Ectodermal cell (in vitro differentiated cells): ENCODE data around the gene HDAC7.

Experiments
- H3K27ac ChIP-seq: 2 replicates; pipeline ENCODE4 v1.7.0; 2013; ENCODE audit warnings: mild to moderate bottlenecking, low read depth, low read length; ENCODE audit not compliant: insufficient read depth, poor library complexity, severe bottlenecking
- H3K27me3 ChIP-seq: 2 replicates; pipeline ENCODE4 v1.7.0; 2013; ENCODE audit warnings: mild to moderate bottlenecking, low read length; ENCODE audit not compliant: insufficient read depth, control insufficient read depth, poor library complexity, severe bottlenecking
- H3K36me3 ChIP-seq: one replicate; pipeline ENCODE4 v1.7.0; 2013; ENCODE audit warnings: low read length; ENCODE audit not compliant: control insufficient read depth, insufficient read depth
- H3K4me1 ChIP-seq: one replicate; pipeline ENCODE4 v1.7.0; 2013; ENCODE audit warnings: low read length; ENCODE audit not compliant: control insufficient read depth, insufficient read depth
- H3K4me3 ChIP-seq: 2 replicates; pipeline ENCODE4 v1.7.0; 2013; ENCODE audit warnings: low read depth, low read length, control low read depth; ENCODE audit not compliant: insufficient read depth
- H3K9me3 ChIP-seq: 2 replicates; pipeline ENCODE4 v1.7.0; 2013; ENCODE audit warnings: mild to moderate bottlenecking, low read length, moderate library complexity; ENCODE audit not compliant: control insufficient read depth
- WGBS, 2 experiments: methylation state at CpG; one replicate each; pipeline ENCODE4 v1.1.7; 2013; ENCODE audit warnings: missing lambda C conversion rate in 2 of 2; 5-methylcytosine and 5-hydroxymethylcytosine counted together

Gene HDAC7

DNA sequence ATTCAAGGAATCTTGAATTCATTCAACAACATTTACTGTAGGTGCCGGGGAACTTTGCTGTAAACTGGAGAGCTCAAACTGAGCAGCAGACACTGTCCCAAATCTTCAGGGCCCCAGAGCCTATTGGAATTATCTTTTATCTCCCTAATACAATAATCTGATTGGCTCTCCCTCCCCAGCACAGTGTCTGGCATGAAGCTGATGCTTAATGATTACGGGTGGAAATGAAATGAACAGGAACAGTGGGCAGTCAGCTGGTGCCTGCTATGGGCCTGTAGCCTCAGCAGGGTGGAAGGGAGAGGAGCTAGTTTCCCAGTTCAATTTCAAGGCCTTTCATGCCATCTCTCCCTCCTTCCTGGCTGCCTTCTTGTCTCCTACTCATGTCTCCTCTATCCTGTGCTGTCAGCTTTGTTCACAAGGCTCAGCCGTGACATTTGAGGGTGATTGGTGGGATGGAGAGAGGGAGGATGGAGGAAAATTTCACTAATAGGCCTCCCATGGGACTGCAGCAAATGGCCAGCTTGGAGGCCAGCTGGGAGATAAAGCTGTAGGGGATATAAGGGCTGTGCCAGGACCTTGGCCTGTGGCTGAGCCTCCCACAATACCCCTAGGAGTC lies 56.7 kb downstream of the HDAC7 start:
- Histone ChIP-seq H3K27me3 (peaks cover 11% of the 10 kb centered on the region), H3K4me3 (no peak overlapping the region), H3K36me3 (no peaks in the 10 kb centered on the region), H3K9me3 (no peaks in the 10 kb centered on the region), H3K4me1 (peaks cover 8% of the 10 kb centered on the region), H3K27ac (no peak overlapping the region)
- 92 to 94% methylated on average over 3 of the region's 3 CpGs for WGBS, 2 experiments

DNA sequence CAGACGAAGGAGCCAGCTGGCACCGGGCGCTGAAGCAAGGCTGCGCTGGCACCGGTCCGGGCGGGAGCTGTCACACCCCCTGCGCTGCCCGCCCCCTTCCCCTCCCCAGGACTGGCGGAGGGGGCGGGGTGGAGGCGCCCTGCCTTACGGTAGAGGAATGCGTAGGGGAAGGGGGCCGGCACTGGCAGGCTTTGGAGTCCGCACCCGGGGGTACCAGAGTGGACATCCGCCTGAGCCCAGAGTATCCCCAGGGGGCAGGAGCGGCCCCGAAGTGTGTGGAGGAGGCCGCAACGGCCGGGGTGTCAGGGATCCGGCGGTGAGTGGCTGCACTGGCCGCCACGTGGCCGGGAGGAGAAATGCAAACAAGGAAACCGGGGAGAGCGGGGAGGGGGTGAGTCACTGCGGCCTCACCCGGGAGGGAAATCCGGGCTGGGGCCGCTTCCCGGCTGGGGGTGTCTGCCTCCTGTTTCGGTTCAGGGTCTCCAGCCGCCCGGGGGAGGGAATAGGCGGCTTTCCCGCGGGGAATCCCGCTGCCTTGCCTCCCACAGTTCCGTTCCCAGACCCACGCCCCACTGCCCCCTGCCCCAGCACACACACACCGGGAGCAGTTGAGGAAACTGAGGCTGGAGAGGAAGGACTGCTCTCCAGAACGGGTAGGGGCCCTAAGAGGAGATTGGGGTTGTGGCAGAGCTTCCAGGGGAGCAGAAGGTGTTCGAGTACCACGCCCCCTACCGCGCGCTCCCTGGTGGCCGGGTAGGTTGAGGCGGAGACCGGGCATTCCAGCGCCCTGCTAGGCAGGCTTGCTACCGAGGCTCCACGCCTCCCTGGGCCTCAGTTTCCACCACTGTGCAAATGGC lies 60.6 kb downstream of the HDAC7 start, which contains the start of gene RAPGEF3:
Gene RAPGEF3, minus strand, starts transcription at position 47 of the 857 bp plus-strand sequence. CDS start 324 bp downstream, outside the sequence.
- WGBS, 2 experiments = 5% methylated on average over 57 of the region's 57 CpGs
- Histone ChIP-seq H3K36me3 (no peaks in the 10 kb centered on the region), H3K4me1 (peaks cover 17% of the 10 kb centered on the region), H3K4me3 (peak within 1 kb of the TSS; percentile 51), H3K27ac (no peak within 1 kb of the TSS), H3K27me3 (peaks cover 11% of the 10 kb centered on the region), H3K9me3 (no peaks in the 10 kb centered on the region)

DNA sequence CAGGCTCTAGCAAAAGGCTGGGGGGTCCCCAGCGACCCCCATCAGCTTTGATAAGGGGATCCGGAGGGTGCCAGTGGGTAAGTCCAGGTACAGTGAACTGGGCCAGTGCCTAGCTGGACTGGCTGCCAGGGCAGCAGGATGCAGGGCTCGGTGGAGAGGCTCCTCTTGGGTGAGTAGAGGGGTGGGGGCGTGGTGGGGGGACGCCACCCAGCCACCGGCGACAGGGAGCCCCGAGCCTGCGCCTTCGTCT lies 61.2 kb downstream of the HDAC7 start:
- 9 to 10% methylated on average over 10 of the region's 10 CpGs for WGBS, 2 experiments
- H3K4me3 ChIP-seq = peak overlapping the region; percentile 51
- H3K27ac ChIP-seq = no peak overlapping the region
- H3K9me3 ChIP-seq = no peaks in the 10 kb centered on the region
- peaks cover 11% of the 10 kb centered on the region for H3K27me3 ChIP-seq
- no peaks in the 10 kb centered on the region for H3K36me3 ChIP-seq
- H3K4me1 ChIP-seq = peaks cover 17% of the 10 kb centered on the region

DNA sequence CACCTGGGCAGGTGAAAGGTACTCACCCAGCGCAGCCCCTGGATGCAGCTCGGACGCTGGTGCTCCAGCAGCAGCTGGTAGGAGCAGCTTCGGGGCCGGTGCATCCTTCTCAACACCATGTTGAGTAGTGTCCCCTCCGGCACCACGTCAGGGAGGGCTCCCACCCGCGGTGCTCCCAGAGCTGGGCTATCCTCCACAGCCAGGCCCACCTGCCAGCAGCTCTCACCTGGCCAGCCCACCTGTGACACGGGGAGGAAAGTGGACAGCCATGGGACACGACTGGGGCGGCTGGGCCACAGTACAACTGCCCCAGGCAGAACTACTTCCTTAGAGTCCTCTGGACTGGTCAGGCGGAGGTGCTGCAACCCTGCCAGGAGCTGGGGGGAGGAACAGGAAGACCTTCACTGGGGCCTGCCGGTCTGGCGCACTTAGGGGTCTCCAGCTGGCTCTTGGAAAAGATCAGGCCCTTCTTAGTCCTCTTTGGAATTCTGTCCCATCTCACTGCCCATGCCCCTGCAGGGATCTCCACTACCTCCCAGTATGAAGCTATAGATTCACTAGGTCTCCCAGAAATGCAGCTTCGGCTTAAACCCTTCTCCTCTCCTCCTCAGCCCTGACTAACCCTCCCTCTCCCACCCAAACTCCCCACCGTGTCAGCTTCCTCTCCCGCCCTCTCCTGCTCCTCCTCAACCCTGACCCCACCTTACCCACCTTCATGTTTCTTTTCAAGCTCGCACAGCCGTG lies 61.7 kb downstream of the HDAC7 start:
- 55 to 57% methylated on average over 20 of the region's 20 CpGs for WGBS, 2 experiments
- Histone ChIP-seq H3K27me3 (peaks cover 11% of the 10 kb centered on the region), H3K9me3 (no peaks in the 10 kb centered on the region), H3K4me1 (peaks cover 17% of the 10 kb centered on the region), H3K4me3 (peak overlapping the region; percentile 51), H3K36me3 (no peaks in the 10 kb centered on the region), H3K27ac (no peak overlapping the region)

DNA sequence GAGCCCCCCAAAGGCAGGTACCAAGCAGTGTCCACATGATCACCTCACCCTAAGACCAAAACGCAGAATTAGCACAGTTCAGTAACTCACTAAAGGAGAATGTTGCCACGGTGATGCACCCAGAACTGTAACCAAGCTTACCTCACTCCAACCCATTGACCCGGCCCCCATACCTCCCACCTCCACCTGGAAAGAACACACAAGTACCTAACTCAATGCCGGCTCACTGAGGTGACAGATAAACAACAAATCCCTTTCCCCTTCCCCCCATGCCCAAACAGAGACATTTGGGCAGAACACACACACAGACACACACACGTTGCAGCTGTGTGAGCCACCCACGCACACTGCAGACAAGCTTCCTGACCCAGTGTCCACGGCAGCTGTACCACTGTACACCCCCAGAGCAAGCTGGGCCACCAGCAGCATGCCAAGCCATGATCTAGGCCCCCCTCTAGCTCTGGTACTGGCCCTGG lies 62.3 kb downstream of the HDAC7 start:
- Histone ChIP-seq H3K4me3 (no peak overlapping the region), H3K27ac (no peak overlapping the region), H3K36me3 (no peaks in the 10 kb centered on the region), H3K27me3 (peaks cover 11% of the 10 kb centered on the region), H3K9me3 (no peaks in the 10 kb centered on the region), H3K4me1 (peaks cover 17% of the 10 kb centered on the region)
- 80 to 87% methylated on average over 7 of the region's 7 CpGs for WGBS, 2 experiments

DNA sequence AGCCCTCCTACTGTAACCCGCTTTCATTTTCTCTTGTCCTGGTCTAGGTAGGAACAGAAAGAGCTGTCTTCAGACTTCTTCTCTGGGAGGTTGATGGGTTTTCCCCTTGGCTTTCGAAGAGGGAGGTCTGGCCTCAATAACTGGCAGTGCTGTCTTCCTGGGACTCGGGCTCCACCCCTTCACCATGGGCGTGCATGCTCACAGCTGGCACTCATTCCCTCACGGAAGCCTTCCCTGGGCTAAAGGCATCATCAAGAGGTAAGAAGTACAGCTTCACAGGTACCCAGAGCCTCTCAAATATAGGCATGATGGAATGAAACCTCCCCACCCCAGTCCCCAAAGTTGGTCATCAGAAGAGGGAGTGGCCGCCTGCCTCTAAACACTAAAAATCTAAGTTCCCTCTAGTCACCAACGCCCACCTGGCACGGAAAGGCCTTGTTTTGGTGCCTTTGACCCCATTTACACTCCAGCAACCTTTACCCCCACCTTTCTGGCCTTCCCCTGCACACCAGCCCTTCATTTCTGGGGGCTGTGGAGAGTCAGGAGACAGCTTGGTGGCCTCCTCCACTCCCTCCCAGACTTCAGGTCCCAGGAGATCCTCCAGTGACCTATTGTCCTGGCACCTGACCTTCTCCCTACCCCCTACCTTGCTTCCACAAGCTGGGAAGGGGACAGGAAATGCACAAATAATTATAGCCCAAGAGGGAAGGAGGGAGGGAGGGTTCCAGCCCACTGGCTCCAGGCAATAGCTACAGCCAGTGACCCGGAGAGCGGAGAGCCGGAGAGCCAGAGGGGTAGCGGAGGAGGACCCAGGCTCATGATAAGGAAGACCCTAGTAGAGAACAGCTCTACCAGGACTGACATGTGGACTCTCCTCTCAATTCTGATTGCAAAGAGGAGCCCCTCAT lies 63.8 kb downstream of the HDAC7 start:
- H3K27ac ChIP-seq = no peak overlapping the region
- peaks cover 11% of the 10 kb centered on the region for H3K27me3 ChIP-seq
- H3K36me3 ChIP-seq = no peaks in the 10 kb centered on the region
- H3K4me3 ChIP-seq = no peak overlapping the region
- H3K4me1 ChIP-seq = peaks cover 17% of the 10 kb centered on the region
- no peaks in the 10 kb centered on the region for H3K9me3 ChIP-seq
- WGBS, 2 experiments = 88 to 92% methylated on average over 12 of the region's 12 CpGs

DNA sequence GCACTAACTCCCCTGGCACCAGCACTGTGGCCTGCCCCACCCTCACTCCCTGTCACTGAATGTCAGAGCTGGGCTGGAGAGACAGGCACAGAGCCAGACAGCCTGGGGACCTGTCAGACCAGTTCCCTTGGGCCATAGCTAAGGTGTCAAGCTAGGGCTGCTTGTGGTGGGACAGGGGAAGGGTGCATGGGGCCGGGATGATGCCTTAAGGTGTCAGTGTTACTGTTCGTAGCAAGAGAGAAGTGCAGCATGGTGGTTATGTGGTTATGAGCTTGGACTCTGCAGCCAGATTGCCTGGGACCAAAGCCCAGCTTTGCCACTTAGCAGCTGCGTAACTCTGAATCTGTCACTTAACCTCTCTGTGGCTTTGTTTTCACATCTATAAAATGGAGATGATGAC lies 64.8 kb downstream of the HDAC7 start:
- Histone ChIP-seq H3K4me1 (peaks cover 17% of the 10 kb centered on the region), H3K27ac (no peak overlapping the region), H3K36me3 (no peaks in the 10 kb centered on the region), H3K4me3 (no peak overlapping the region), H3K27me3 (peaks cover 11% of the 10 kb centered on the region), H3K9me3 (no peaks in the 10 kb centered on the region)
- 92 to 93% methylated on average over 3 of the region's 3 CpGs for WGBS, 2 experiments

DNA sequence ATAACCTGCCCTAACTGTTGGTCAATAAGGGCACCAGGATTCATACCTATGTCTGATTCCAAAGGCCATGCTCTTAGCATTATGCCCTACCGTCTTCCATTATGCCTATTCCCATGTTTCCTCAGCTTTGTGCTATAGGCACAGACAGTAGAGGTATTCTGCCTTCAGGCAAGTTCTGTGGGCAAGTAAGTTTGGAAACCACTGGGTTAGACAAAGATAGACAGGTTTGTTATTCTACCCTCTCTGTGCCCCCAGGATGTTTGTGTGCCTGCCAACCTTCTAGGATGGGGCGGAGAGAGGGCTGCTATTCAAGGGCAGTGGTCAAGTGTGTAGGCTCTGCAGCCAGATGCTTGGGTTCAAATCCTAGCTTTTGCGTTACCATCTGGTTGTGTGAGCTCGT lies 65.6 kb downstream of the HDAC7 start:
- 92 to 95% methylated on average over 4 of the region's 4 CpGs for WGBS, 2 experiments
- Histone ChIP-seq H3K27ac (no peak overlapping the region), H3K27me3 (peaks cover 6% of the 10 kb centered on the region), H3K9me3 (no peaks in the 10 kb centered on the region), H3K36me3 (no peaks in the 10 kb centered on the region), H3K4me3 (no peak overlapping the region), H3K4me1 (peaks cover 17% of the 10 kb centered on the region)

DNA sequence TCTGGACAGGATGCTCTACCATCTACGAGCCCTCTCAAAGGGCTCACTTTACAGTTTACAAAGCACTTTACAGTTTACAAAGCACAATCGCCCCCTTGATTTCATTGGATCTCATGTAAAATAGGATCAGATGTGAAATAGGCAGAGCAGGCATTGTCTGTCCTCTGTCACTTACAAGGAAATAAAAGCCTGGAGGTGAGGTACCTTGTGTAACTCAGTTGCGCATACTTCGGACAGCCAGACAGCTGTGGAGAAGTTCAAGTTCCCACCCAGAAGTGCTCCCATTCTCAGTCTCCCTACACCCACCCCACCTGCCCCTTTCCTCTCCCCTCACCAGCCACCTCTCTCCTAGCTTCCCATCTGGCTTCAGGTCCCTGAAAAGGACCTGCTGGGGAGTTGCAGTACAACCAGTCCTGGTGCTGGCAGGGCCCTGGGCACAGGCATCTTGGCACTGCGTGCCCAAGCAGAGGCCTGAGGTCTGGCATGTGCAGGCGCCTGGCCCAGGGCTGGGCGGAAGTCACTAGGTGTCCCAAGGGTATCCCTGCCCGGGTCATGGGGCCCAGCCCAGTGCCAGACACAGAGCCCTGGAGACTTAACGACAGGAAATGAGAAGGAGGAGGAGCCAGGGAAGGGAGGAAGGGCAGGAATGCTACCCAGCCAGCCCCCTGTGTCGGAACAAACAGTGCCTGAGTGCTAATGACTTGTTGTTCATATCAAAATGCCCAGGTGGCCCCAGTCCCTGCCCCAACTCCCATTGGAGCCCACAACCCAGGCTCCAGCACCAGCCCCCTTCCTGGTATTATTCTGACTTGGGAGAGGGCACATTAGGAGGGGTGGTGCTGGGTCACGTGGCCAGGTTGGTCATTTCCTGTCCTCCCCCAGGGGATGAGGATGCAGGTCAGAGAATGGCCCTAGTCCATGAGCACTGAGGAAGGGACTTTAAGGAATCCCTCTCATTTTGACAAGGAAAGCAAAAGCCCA lies 66.4 kb downstream of the HDAC7 start:
- WGBS, 2 experiments = 79% methylated on average over 11 of the region's 11 CpGs
- H3K4me3 ChIP-seq = no peak overlapping the region
- H3K27ac ChIP-seq = no peak overlapping the region
- H3K9me3 ChIP-seq = no peaks in the 10 kb centered on the region
- H3K27me3 ChIP-seq = no peaks in the 10 kb centered on the region
- H3K36me3 ChIP-seq = no peaks in the 10 kb centered on the region
- peaks cover 11% of the 10 kb centered on the region for H3K4me1 ChIP-seq
